ENCODE results near the gene TRMT2A.

GRCh38 chr22:20138417-20138738, 21.4 kb upstream of the TRMT2A start:
- TF ChIP-seq CTCF (IDR thresholded peaks at IDR 0.05; ENCODE audit: insufficient read depth, low read length) (no peak), REST (IDR thresholded peaks at IDR 0.05; ENCODE audit: insufficient replicate concordance, low read depth) (no peak), POLR2AphosphoS5 (IDR thresholded peaks at IDR 0.05; ENCODE audit: low read depth) (no peak), GABPA (IDR thresholded peaks at IDR 0.05; ENCODE audit: low read depth) (no peak), SPI1 (IDR thresholded peaks at IDR 0.05; ENCODE audit: borderline replicate concordance, low read depth) (no peak)
